IPS DF 19.7 (cell line): ENCODE results near the gene AMZ2.

Source experiments
- DNase-seq: peaks from one replicate; pipeline ENCODE4 v3.0.0-alpha.2; 2013; ENCODE audit warnings: low read depth, low spot score

Gene AMZ2

DNA sequence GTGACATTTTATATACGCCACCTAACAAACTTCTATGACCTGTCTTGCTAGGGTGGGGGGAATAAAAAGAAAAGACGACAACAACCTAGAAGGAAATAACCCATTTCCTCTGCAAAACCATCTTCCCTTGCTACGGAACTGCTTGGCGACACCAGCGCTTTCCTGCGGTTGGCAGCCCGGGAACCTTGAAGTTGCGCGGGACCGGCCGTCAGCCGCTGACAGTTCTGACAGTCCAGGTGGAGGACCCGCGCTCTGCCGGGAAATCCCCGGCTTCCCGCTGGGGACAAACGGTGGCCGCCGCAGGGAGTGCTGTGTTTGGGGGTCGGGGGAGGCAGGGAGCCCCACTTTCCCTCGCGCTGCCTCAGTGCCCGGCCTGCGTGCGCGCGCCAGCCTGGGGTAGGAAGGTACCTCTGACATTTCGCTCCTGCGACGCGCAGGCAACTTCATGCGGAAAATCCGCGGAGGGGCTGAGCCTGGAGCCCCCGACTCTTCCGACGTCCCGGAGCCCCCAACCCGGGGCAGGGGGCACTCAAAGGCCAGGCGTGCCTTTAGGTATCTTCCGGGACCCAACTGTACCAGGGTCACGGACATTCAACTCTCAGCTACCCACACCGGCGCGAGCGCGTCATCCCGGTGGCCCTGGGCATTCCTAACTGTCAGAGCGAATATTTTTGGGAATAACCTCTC lies 42.6 kb downstream of the AMZ2 start:
- DNase-seq, result no peak

DNA sequence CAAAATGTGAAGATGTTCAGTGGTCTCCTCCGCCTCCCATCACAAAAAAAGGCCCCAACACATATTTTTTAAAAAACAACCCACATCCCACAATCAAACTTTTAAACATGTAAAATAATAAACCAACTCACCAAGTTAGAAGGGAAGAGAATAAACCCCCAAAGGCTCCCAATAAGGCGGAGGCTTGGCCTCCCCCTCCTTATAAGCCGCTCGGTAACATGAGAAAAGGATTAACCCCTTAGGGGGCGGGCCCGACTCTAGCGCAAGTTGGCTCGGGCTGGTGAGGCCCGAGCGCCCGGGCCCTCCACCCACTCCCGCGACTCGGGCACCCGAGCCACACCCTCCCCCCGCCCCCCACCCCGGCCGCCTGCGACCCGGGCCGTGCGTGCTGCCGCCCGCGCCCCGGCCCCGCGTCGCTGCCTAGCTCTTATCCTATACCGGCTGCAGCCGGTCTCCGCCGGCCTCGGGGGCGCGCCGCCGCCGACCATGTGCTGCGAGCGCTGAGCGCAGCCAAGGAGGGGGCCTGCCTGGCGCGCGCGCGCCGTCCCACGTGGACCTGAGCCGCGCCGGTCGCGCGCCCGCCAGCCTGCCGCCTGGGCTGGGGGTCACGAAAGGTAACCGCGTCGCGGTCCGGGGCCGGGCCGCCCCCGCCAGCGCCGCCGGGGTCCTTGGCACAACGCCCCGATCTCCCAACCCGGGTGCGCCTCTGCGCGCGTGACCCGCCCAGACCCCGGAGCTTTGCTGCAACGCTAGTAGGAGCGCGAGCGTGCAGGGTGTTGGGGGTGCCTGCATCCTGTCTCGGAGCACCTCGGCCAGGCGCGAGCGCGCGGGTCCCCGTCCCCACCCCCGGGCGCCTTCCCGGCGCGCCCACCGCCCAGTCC lies 43.4 kb downstream of the AMZ2 start, which contains the start of the genes ARSG and SLC16A6:
TSS of gene ARSG (plus strand) at position 541 of the 881 bp plus-strand sequence. CDS start 15,999 bp downstream, outside the sequence.
TSS of gene SLC16A6 (minus strand) at position 173 of the 881 bp plus-strand sequence. CDS start 12,807 bp downstream, outside the sequence.
- no peak for DNase-seq

DNA sequence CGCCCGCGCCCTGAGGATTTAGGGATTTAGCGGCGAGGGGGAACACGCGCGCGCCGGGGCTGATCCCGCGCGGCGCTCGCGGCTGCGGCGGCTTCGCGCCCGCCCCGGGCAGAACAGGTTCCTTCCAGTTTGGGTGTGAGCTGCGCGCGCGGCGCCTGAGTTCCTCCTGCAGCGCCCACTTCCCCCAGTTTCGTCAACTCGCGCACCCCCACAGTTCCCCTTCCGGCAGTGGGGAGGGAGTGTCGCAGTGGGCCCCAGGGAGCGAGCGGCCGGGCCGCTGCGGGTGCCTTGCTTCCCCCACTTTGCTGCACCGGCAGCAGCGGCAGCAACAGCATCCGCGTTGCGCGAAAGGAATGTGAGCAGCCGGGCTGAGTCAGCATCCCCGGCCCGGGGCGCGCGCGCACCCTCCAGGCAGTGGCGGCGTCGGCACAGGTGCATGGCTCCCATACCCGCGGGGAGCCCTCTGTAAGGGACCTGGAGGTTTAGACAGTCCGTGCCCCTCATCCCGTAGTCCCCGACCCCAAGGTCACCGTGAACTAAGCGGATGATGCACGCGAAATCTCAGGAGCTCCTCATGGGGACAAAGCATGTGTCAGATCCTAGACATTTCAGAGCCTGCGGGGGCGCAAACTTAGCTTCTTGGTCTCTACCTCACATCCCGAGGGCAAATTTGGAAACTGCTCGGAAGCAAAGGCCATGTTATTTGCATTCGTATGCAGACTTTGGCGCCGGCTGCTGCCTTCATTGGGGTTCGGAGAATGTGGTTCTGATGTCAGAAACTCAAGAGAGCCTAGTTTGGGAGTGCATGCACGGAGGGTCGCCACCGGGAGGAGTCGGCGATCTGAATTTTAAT lies 44.2 kb downstream of the AMZ2 start:
- no peak for DNase-seq

DNA sequence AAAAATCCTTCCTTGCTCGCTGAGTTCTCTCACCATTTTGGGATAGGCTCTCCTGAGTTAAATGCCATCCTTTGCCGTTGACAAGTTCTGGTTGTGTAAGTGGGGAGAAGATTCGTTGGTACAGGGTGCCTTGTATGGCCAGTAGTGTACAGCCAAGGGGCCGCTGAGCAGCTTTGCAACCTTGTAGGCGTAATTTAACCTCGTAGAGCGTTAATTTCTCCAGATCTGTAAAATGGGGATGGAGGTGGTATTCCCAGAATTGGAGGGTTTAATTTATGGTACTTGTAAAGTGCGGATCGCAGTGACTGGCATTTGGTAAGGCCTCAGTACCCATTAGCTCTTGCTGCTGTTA lies 44.8 kb downstream of the AMZ2 start:
- no peak for DNase-seq

DNA sequence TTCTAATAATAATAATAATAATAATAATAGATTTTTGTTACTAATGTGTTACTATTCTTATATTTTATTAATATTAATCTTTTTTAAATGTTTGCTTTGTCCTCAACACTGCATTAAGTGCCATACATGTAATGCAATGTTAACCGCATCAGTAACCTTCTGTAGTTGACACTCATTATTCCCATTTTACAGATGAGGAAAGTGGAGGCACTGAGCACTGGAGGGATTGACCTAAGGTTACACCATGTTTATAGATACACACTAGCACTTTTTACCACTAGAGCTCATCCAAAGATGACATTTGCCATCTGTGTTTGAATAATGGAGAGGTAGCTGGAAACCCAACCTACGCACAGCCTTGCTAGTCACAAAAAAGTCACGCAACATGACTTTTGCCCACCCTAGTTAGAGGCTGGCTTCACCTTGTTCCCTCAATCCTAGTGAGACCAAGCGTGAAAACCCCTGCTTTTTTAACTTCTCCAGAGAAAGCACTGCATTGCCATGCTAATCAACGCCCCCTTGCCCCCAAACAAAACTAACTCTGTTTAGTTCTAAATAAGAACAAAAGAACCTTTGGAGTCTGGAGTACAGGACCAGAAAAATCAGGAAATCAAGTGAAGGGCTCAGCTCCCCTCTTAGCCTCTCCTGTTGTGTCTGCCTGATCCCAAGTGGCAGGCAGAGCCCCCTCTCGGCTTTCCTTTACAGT lies 45.8 kb downstream of the AMZ2 start:
- no peak for DNase-seq

DNA sequence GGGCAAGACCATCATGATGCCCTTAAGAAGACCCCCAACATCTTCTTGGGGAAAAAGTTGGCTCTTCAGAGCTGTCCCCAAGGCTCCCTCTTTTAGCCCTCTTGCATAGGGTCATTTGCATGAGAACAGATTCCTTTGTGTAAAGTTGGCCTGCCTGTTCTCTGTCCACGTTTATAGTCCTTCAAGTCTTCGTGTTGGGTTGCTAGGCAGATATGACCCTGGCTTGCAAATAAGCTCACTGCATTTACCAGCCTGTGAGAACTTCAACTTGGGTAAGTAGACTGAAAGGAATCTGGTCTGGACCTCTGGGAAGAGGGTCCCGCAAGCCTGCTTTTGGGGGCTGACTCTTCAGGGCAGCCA lies 46.3 kb downstream of the AMZ2 start:
- no peak for DNase-seq

DNA sequence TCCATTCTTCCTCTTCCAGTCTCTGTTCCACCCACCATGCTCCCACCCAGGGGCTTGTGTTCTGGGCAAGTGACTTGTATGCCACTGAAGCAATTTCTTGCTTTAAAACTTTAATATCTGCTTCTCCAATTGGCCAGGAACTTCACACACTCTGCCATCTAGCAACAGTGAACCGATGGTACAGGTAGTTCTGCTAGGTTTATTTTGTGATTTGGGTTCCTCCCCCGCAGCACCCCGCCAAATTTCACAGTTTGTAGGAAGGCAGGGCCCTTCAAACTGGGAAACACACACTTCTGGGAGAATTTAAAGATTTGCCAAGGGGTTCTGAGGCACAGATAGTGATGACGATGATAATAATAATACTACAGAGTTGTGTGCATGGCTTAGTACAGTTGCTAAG lies 46.8 kb downstream of the AMZ2 start:
- DNase-seq, result no peak

DNA sequence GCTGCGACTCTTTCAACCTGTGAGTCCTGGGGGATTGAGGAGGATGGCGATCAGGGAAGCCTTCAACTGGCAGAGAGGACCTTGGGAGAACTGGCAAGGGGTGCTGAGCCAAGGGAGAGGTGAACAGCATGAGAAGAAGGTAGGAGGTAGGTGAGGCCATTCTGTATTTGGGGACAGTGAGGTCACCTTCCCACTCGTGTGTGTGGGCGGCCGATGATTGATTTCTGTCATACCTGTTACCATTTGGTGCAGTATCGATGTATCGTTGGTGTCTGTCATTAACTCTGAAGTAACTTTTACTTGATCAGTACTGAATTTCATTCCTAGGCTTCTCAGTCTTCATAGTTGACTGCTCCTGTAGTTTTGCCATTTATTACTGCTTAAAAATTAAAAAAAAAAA lies 47.2 kb downstream of the AMZ2 start:
- DNase-seq, result no peak

DNA sequence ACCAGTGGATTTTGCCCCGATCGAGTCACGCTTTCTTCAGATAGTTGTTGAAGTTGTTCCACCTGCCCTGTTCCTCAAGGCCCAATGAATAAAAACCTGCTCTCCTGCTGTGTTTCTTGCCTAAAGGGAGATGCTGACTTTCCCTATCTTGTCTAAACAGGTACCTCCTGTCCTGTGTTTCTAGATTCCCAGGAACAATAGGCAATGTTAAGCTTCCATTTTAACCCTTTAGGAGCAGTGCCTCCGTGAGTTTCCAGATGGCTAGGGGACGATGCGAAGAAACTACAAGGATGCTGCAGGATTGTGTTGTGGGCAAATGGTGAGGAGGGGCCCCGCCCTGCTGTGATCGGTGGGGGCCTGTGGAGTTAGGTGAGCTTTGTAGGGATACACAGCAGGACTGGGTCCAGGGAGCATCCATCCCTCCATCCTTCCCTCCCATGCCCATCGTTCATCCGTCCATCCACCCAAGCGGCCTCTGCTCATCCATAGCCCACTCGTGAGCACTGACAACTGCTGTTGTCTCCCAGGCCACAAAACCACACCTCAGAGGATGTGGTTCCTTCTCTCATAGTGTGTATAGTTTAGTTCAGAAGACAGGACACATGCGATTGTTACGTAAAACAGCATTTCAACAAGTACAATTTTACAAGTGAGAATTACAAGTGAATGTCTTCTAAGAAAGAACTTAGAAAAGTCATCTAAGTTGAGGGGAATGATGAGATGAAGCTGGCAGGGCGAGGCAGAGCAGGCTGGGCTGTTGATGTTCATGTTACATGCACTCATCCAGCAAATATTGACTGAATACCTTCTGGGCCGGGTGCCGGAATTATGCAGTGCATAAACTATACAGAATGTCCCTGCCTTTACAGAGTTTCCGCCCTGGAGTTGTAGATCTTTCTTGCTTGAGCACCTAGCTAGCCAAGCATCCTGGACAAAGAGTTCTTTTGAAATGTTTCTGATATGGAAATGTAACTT lies 48.7 kb downstream of the AMZ2 start:
- no peak for DNase-seq

DNA sequence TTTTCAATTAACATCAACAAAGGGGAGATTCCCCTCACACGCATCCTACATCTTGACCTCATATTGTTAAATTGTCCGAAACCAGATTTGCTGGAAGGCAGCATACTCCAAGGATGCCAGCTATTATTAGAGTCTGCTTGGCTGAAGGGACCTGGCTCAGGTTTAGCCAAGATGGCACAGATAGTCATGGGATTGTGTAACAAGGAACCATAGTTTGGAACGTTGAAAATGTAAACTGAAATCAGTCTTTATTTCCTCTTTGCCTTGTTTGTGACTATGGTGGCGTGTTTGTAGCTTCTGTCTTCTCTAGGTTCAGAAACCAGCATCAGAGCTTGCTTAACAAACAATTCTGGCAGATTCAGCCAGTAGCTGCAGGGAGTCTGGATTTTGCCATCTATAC lies 49.4 kb downstream of the AMZ2 start:
- no peak for DNase-seq

DNA sequence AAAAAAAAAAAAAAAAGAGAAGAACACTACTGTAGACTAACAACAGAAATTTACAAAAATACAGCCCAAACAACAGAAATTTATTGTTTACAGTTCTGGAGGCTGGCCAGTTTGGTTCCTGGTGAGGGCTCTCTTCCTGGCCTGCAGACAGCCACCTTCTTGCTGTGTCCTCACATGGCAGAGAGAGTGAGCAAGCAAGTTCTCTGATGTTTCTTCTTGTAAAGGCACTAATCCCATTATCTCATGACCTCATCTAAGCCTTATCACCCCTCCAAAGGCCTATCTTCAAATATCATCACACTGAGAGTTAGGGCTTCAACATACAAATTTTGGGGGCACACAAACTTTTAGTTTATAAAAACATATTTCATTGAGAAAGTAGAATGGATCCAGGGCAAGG lies 50.8 kb downstream of the AMZ2 start:
- DNase-seq, result no peak

DNA sequence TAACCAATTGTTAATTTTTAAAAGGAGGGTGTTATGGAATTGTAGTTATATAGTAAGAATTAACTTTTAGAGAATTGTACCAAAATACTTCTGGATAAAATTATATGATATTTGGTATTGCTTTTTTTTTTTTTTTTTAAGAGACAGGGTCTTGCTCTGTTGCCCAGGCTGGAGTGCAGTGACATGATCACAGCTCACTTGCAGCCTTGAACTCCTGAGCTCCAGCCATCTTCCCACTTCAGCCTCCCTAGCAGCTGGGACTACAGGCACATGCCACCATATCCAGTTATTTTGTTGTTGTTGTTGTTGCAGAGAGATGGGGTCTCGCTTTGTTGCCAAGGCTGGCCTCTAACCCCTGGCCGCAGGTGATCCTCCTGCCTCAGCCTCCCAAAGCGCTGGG lies 52.0 kb downstream of the AMZ2 start:
- no peak for DNase-seq

DNA sequence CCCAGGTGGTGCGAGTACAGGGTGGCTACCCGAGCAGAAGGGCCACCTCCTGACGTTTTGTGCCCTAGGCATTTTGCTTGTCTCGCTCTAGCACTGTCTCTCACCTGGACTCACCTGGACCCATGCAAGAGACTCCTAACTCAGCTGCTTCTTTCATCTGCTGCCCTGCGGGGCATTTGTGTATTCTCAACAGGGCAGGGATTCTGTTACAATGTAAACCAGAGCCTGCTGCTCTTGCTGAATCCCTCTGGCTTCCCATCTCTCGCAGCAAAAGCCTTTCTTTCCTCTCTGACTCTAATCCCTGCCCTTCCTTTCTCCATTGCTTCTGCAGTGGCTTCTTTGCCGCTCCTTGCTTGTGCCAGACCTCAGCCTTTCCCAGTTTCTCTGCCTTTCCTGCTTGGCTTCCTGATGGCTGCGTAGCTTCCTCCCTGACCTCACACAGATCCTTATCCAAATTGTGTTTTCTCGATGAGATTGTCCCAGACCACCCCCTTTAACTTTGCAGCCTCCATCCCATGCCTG lies 53.7 kb downstream of the AMZ2 start:
- DNase-seq, result no peak

DNA sequence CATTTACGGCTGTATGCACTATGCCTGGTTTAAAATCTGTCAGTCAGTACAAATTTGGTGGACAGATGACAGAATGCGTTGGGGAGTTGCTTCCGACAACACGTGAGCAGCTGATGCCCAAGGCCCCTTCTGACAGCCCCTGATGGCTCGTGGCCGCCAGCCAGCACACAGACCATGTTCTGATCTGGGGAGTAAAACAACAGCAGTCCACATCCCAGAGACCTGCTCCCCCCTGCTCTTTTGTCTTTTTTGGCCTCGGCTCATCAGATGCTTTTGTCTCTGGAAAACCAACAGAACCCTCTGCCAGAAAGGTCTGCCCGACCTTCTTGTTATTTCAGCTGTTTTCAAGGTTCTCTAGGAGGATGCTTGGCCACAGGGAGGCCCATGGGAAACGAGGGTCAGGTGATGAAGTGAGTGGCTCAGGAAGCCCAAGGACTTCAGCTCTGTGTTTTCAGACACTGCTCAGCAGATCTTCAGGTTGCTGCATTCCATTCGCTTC lies 54.3 kb downstream of the AMZ2 start:
- no peak for DNase-seq

DNA sequence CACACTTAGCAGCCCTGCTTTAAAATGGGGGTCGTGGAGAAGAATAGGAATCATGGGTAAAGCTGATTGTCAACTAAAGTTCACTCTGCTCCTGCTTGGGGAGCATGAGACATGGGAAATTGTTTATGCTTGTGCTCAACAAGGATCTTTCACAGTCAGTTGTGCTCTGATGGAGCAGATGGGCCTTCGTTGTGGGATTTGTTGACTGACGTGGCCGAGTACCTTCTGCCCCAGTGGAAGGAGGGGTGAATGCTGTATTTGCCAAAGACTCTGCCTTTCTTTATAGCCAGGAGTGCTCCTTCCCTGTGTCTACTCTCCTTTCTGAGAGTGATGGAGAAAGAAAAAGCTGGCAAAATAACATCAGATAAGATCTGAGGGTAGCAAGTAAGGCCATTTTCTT lies 54.8 kb downstream of the AMZ2 start:
- no peak for DNase-seq

DNA sequence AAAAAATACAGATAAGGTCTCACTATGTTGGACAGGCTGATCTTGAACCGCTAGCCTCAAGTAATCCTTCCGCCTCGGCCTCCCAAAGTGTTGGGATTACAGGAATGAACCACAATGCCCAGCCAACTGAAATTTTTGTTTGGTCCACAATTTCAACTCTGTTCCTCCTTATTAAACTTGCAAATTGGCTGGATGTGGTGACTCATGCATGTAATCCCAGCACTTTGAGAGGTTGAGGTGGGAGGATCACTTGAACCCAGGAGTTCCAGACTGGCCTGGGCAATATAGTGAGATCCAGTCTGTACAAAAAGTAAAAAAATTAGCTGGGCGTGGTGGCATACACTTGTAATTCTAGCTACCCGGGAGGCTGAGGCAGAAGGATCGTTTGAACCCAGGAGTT lies 56.9 kb downstream of the AMZ2 start:
- no peak for DNase-seq

DNA sequence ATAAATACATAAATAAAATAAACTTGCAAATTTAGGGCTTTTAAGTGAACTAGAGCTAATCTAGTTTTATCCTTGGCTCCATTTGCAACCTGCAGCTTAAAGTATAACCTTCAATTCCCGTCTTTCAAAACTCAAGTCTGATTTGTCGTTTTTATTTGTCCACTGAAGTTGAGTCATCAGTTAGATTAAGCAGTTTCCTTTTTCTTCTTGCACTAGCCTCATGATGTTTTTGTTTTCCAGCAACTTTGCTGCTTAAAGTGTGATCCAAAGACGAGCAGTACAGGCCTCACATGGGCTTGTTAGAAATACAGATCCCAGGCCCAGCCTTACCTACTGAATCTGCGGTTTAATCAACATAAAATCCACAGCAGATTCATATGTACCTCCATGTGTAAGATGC lies 57.3 kb downstream of the AMZ2 start:
- DNase-seq, result no peak
